Neural progenitor cell (in vitro differentiated cells): ENCODE data around the gene PSME4. TPM values are rescaled to one million over a fixed set of nuclear protein-coding genes. Genes with fewer than 3 reads are reported as not detected.

Experiments
- DNase-seq: peaks from one replicate; pipeline ENCODE4 v3.0.0-alpha.2; 2016; ENCODE audit warnings: low spot score
- H2AFZ ChIP-seq: fragments of 200-600 bp; sonication (generic); replicated peaks from 2 replicates; pipeline ENCODE4 v1.6.1; 2016; ENCODE audit warnings: antibody characterized with exemption
- H3F3A ChIP-seq: fragments of 200-600 bp; sonication (generic); 2 replicates; pipeline ENCODE4 v1.6.1; 2016; ENCODE audit warnings: antibody characterized with exemption, low read depth
- H3K27ac ChIP-seq: fragments of 200-600 bp; sonication (generic); 2 replicates; pipeline ENCODE4 v1.5.1; 2016; ENCODE audit warnings: mild to moderate bottlenecking
- H3K27me3 ChIP-seq: fragments of 200-600 bp; sonication (generic); 2 replicates; pipeline ENCODE4 v1.6.1; 2016; ENCODE audit warnings: mild to moderate bottlenecking, moderate library complexity
- H3K36me3 ChIP-seq: fragments of 200-600 bp; sonication (generic); 2 replicates; pipeline ENCODE4 v1.5.1; 2016
- H3K4me1 ChIP-seq: fragments of 200-600 bp; sonication (generic); 2 replicates; pipeline ENCODE4 v1.6.1; 2016; ENCODE audit warnings: mixed run types
- H3K4me2 ChIP-seq: fragments of 200-600 bp; sonication (generic); 2 replicates; pipeline ENCODE4 v1.6.1; 2016
- H3K4me3 ChIP-seq: fragments of 200-600 bp; sonication (generic); 2 replicates; pipeline ENCODE4 v1.5.1; 2016
- H3K79me2 ChIP-seq: fragments of 200-600 bp; sonication (generic); 2 replicates; pipeline ENCODE4 v1.6.1; 2016; ENCODE audit warnings: low read depth
- H3K9ac ChIP-seq: fragments of 200-600 bp; sonication (generic); 2 replicates; pipeline ENCODE4 v1.6.1; 2016
- H3K9me3 ChIP-seq: fragments of 200-600 bp; sonication (generic); 2 replicates; pipeline ENCODE4 v1.5.1; 2016; ENCODE audit warnings: low read depth
- H4K20me1 ChIP-seq: fragments of 200-600 bp; sonication (generic); 2 replicates; pipeline ENCODE4 v1.6.1; 2016; ENCODE audit warnings: low read depth
- H3K27ac Mint-ChIP-seq: 3 replicates; pipeline ENCODE4 v1.8.0; 2021; ENCODE audit warnings: mixed read lengths
- H3K27me3 Mint-ChIP-seq: 2 replicates; pipeline ENCODE4 v1.8.0; 2022; ENCODE audit warnings: low read depth, mild to moderate bottlenecking, inconsistent platforms, moderate library complexity, mixed read lengths; ENCODE audit not compliant: insufficient read depth
- H3K36me3 Mint-ChIP-seq: 3 replicates; pipeline ENCODE4 v1.8.0; 2021; ENCODE audit warnings: mixed read lengths
- H3K4me1 Mint-ChIP-seq: 3 replicates; pipeline ENCODE4 v1.8.0; 2021; ENCODE audit warnings: mixed read lengths
- H3K4me3 Mint-ChIP-seq: 3 replicates; pipeline ENCODE4 v1.8.0; 2021; ENCODE audit warnings: mild to moderate bottlenecking, moderate library complexity, mixed read lengths
- H3K9me3 Mint-ChIP-seq: 3 replicates; pipeline ENCODE4 v1.8.0; 2020; ENCODE audit warnings: mixed read lengths
- CTCF ChIP-seq: fragments of 200-600 bp; sonication (generic); IDR thresholded peaks from 2 replicates; pipeline ENCODE4 v1.5.1; 2017; ENCODE audit warnings: antibody characterized with exemption, mild to moderate bottlenecking
- EZH2 ChIP-seq: fragments of 200-600 bp; sonication (generic); IDR thresholded peaks from 2 replicates; pipeline ENCODE4 v1.6.1; 2017; ENCODE audit warnings: antibody characterized with exemption, mild to moderate bottlenecking, moderate library complexity
- EZH2phosphoT487 ChIP-seq: fragments of 200-600 bp; sonication (generic); IDR thresholded peaks from 2 replicates; pipeline ENCODE4 v1.6.1; 2017; ENCODE audit warnings: antibody characterized with exemption
- total RNA-seq: library from RNA; depleted of rRNA; stranded (reverse); fragments of >200 nt; gene quantifications from 2 replicates; pipeline ENCODE4 v1.2.3, GENCODE V29; 2015; ENCODE audit warnings: low replicate concordance

PSME4 gene
- total RNA-seq, 1 donor from 2014 or later = 72.1 TPM

GRCh38 chr2:53987336-53987921 is 16.6 kb upstream of the PSME4 start:
- Mint-ChIP-seq H3K27me3 (peaks cover 2% of the 10 kb centered on the region), H3K27ac (no peak overlapping the region), H3K4me1 (no peaks in the 10 kb centered on the region), H3K36me3 (peaks cover 2% of the 10 kb centered on the region), H3K4me3 (no peak overlapping the region), H3K9me3 (peaks cover 3% of the 10 kb centered on the region)
- H4K20me1 ChIP-seq = no peaks in the 10 kb centered on the region
- H3K27me3 ChIP-seq = no peaks in the 10 kb centered on the region
- H3K4me1 ChIP-seq = no peaks in the 10 kb centered on the region
- no peak overlapping the region for H2AFZ ChIP-seq
- no peak overlapping the region for H3K9ac ChIP-seq
- no peak overlapping the region for H3K4me2 ChIP-seq
- no peak for TF ChIP-seq EZH2
- TF ChIP-seq EZH2phosphoT487 = no peak
- TF ChIP-seq CTCF = no peak
- H3K9me3 ChIP-seq = no peaks in the 10 kb centered on the region
- H3K79me2 ChIP-seq = no peaks in the 10 kb centered on the region
- no peak overlapping the region for H3K27ac ChIP-seq
- H3K4me3 ChIP-seq = no peak overlapping the region
- no peak for DNase-seq
- H3K36me3 ChIP-seq = no peaks in the 10 kb centered on the region
- H3F3A ChIP-seq = no peaks in the 10 kb centered on the region

GRCh38 chr2:53985646-53986045 is 14.9 kb upstream of the PSME4 start:
- no peaks in the 10 kb centered on the region for H3K4me1 ChIP-seq
- peaks cover 5% of the 10 kb centered on the region for H3K36me3 Mint-ChIP-seq
- no peaks in the 10 kb centered on the region for H3K36me3 ChIP-seq
- peaks cover 3% of the 10 kb centered on the region for H3K4me1 Mint-ChIP-seq
- H3K4me3 ChIP-seq = no peak overlapping the region
- H3K27me3 Mint-ChIP-seq = peaks cover 2% of the 10 kb centered on the region
- H4K20me1 ChIP-seq = no peaks in the 10 kb centered on the region
- H3K9me3 Mint-ChIP-seq = no peaks in the 10 kb centered on the region
- H3K27me3 ChIP-seq = no peaks in the 10 kb centered on the region
- H3K9me3 ChIP-seq = no peaks in the 10 kb centered on the region
- no peak overlapping the region for H3K27ac Mint-ChIP-seq
- H3F3A ChIP-seq = no peaks in the 10 kb centered on the region
- no peak overlapping the region for H3K4me2 ChIP-seq
- no peaks in the 10 kb centered on the region for H3K79me2 ChIP-seq
- no peak for TF ChIP-seq EZH2phosphoT487
- TF ChIP-seq EZH2 = no peak
- no peak for TF ChIP-seq CTCF
- no peak overlapping the region for H3K27ac ChIP-seq
- no peak overlapping the region for H3K9ac ChIP-seq
- no peak for DNase-seq
- H3K4me3 Mint-ChIP-seq = no peak overlapping the region
- no peak overlapping the region for H2AFZ ChIP-seq

GRCh38 chr2:53969968-53970723 is 647 bp downstream of the PSME4 start:
- H3K4me3 Mint-ChIP-seq = peak overlapping the region; percentile 95
- peak; percentile 59 for DNase-seq
- TF ChIP-seq EZH2 (no peak), CTCF (no peak), EZH2phosphoT487 (no peak)
- no peak overlapping the region for H2AFZ ChIP-seq
- no peaks in the 10 kb centered on the region for H3K27me3 ChIP-seq
- no peaks in the 10 kb centered on the region for H3K36me3 ChIP-seq
- peaks cover 4% of the 10 kb centered on the region for H3K9me3 Mint-ChIP-seq
- H3K4me3 ChIP-seq = peak overlapping the region; percentile 72
- peaks cover 16% of the 10 kb centered on the region for H3F3A ChIP-seq
- no peaks in the 10 kb centered on the region for H3K9me3 ChIP-seq
- H3K4me2 ChIP-seq = peak overlapping the region; percentile 93
- H3K27me3 Mint-ChIP-seq = peaks cover 14% of the 10 kb centered on the region
- H3K4me1 Mint-ChIP-seq = peaks cover 25% of the 10 kb centered on the region
- peak overlapping the region; percentile 94 for H3K9ac ChIP-seq
- H4K20me1 ChIP-seq = peaks cover 26% of the 10 kb centered on the region
- H3K79me2 ChIP-seq = peaks cover 65% of the 10 kb centered on the region
- peaks cover 12% of the 10 kb centered on the region for H3K4me1 ChIP-seq
- peak overlapping the region; percentile 89 for H3K27ac Mint-ChIP-seq
- H3K36me3 Mint-ChIP-seq = peaks cover 21% of the 10 kb centered on the region
- peak overlapping the region; percentile 97 for H3K27ac ChIP-seq
